Measurements from ENCODE around the gene HMGXB3.
A peak's percentile ranks its signal among the peaks of the same experiment; 100 is the strongest.

The HMGXB3 gene

DNA sequence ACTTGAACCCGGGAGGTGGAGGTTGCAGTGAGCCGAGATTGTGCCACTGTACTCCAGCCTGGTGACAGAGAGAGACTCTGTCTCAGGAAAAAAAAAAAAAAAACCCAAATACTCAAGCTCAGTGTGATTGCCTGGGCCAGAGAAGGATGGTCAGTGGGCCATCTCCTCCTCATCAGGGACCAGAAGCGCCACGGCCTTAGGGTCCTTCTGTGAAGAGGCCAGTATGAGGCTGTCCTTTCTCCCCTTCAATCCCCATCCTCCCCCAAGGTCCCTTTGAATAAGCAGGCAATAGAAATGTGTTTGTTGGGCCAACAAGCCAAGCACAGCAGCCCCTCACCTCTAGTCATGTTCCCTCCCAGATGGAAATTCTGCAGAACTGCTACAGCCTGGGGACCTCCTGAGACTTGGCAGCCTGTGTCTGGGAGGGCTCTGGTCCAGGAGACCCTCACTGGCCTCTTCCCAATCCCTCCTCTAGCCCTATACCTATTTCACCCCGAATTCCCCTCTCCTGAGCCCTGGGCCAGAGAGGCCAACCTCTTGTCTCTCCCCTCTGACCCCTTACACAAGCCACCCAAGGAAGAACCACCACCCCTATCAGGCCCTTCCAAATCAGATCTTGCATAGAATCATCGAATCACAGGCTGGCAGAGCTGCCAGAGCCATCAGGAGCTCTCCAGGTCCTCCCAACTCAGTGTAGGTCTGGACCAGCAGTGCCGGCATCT, 84.8 kb downstream of the HMGXB3 start:
- H3K4me1 ChIP-seq (ENCODE audit: low read length), result no peaks in the 10 kb centered on the region
- no peak overlapping the region for H3K9ac ChIP-seq (ENCODE audit: low read length)
- H3F3A ChIP-seq (ENCODE audit: insufficient read depth, low read length), result no peaks in the 10 kb centered on the region
- H3K9me3 ChIP-seq (replicated peaks; ENCODE audit: insufficient read depth, low read length), result no peaks in the 10 kb centered on the region
- no peak overlapping the region for H3K4me3 ChIP-seq (ENCODE audit: low read length)
- H3K79me2 ChIP-seq (ENCODE audit: low read length), result no peaks in the 10 kb centered on the region
- no peaks in the 10 kb centered on the region for H3K36me3 ChIP-seq (replicated peaks; ENCODE audit: insufficient read depth, low read length)
- H2AFZ ChIP-seq (ENCODE audit: low read length), result no peak overlapping the region
- no peaks in the 10 kb centered on the region for H3K27me3 ChIP-seq (replicated peaks; ENCODE audit: insufficient read depth, low read length)
- H3K4me2 ChIP-seq (ENCODE audit: low read depth, low read length), result no peak overlapping the region
- TF ChIP-seq, protein P1, sequence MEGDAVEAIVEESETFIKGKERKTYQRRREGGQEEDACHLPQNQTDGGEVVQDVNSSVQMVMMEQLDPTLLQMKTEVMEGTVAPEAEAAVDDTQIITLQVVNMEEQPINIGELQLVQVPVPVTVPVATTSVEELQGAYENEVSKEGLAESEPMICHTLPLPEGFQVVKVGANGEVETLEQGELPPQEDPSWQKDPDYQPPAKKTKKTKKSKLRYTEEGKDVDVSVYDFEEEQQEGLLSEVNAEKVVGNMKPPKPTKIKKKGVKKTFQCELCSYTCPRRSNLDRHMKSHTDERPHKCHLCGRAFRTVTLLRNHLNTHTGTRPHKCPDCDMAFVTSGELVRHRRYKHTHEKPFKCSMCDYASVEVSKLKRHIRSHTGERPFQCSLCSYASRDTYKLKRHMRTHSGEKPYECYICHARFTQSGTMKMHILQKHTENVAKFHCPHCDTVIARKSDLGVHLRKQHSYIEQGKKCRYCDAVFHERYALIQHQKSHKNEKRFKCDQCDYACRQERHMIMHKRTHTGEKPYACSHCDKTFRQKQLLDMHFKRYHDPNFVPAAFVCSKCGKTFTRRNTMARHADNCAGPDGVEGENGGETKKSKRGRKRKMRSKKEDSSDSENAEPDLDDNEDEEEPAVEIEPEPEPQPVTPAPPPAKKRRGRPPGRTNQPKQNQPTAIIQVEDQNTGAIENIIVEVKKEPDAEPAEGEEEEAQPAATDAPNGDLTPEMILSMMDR (IDR thresholded peaks at IDR 0.05; ENCODE audit: low read length), result no peak
- TF ChIP-seq EZH2phosphoT487 (IDR thresholded peaks at IDR 0.05; ENCODE audit: low read length) (no peak), EZH2 (optimal IDR thresholded peaks at IDR 0.05; ENCODE audit: low read depth, low read length) (no peak)
- H3K9me2 ChIP-seq (replicated peaks; ENCODE audit: insufficient read depth, low read length), result no peaks in the 10 kb centered on the region
- no peaks in the 10 kb centered on the region for H4K20me1 ChIP-seq (ENCODE audit: insufficient read depth, low read length)
- no peak for DNase-seq
- no peak overlapping the region for H3K27ac ChIP-seq (ENCODE audit: low read length)

DNA sequence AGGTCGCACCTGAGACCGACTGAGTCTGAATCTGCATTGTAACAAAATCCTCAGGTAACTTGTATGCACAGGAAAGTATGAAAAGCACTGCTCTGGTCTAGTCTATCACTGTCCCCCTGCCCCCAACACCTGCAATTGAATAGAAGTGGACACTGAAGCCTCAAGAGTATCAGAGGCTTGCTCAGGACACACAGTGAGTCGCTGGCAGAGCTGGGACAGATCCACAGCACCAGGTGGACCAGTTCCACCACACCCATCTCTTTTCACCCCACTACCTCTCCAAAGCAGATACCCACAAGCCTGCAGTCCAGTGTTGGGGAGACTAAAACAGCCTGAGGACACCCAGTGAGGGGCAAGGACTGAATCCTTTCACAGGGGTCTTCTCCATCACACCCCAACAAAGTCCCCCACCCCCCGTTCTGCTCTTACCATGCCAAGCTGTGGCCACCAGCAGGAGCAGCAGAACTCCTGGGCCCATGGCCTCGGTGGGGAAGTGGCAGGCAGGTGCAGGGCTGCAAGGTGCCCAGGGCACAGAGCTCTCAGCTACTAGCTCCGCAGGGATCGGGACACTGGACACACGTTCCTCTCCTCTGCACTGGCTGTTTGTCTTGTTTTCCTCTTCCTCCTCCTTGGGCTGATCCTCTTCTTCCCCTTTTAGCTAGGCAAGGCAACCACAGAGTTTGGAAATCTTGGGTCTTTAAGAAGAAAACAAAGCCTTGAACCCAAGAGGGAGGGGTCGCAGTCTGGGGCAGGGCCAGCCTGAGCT, 85.6 kb downstream of the HMGXB3 start, which contains the start of gene CSF1R:
CSF1R (minus strand) TSS at position 605 of the 766 bp plus-strand sequence; CDS start at position 478, 127 bp downstream.
- no peaks in the 10 kb centered on the region for H3F3A ChIP-seq (ENCODE audit: insufficient read depth, low read length)
- H3K9me3 ChIP-seq (replicated peaks; ENCODE audit: insufficient read depth, low read length), result no peaks in the 10 kb centered on the region
- H3K27me3 ChIP-seq (replicated peaks; ENCODE audit: insufficient read depth, low read length), result no peaks in the 10 kb centered on the region
- TF ChIP-seq EZH2phosphoT487 (IDR thresholded peaks at IDR 0.05; ENCODE audit: low read length), result no peak
- no peak for TF ChIP-seq EZH2 (optimal IDR thresholded peaks at IDR 0.05; ENCODE audit: low read depth, low read length)
- TF ChIP-seq, protein P1 (IDR thresholded peaks at IDR 0.05; ENCODE audit: low read length), result no peak
- no peak within 1 kb of the TSS for H3K27ac ChIP-seq (ENCODE audit: low read length)
- no peaks in the 10 kb centered on the region for H3K4me1 ChIP-seq (ENCODE audit: low read length)
- H4K20me1 ChIP-seq (ENCODE audit: insufficient read depth, low read length), result no peaks in the 10 kb centered on the region
- H3K9ac ChIP-seq (ENCODE audit: low read length), result no peak within 1 kb of the TSS
- no peak within 1 kb of the TSS for H2AFZ ChIP-seq (ENCODE audit: low read length)
- H3K36me3 ChIP-seq (replicated peaks; ENCODE audit: insufficient read depth, low read length), result no peaks in the 10 kb centered on the region
- H3K9me2 ChIP-seq (replicated peaks; ENCODE audit: insufficient read depth, low read length), result no peaks in the 10 kb centered on the region
- DNase-seq, result no peak
- no peak within 1 kb of the TSS for H3K4me2 ChIP-seq (ENCODE audit: low read depth, low read length)
- H3K4me3 ChIP-seq (ENCODE audit: low read length), result no peak within 1 kb of the TSS
- no peaks in the 10 kb centered on the region for H3K79me2 ChIP-seq (ENCODE audit: low read length)

DNA sequence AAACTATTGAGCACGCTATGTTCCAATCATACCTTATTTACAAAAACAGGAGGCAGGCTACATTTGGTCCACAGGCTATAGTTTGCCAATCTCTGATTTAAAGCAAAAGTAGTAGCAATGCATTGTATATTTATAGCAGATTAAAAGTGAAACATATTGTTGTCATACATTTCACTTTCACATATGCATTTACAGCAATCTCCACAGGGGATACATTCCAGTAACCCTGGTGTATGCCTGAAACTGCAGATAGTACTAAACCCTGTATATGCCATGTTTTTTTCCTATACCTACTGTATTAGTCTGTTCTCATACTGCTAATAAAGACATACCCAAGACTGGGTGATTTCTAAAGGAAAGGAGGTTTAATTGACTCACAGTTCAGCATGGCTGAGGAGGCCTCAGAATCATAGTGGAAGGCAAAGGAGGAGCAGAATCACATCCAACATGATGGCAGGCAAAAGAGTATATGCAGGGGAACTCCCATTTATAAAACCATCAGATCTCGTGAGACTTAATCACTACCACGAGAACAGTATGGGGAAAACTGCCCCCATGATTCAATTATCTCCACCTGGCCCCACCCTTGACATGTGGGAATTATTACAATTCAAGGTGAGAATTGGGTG, 91.7 kb downstream of the HMGXB3 start:
- H3K4me3 ChIP-seq (ENCODE audit: low read length), result no peak overlapping the region
- DNase-seq, result peak; percentile 16
- H4K20me1 ChIP-seq (ENCODE audit: insufficient read depth, low read length), result no peaks in the 10 kb centered on the region
- H3K9ac ChIP-seq (ENCODE audit: low read length), result no peak overlapping the region
- H3K27me3 ChIP-seq (replicated peaks; ENCODE audit: insufficient read depth, low read length), result no peaks in the 10 kb centered on the region
- no peaks in the 10 kb centered on the region for H3K36me3 ChIP-seq (replicated peaks; ENCODE audit: insufficient read depth, low read length)
- H3K27ac ChIP-seq (ENCODE audit: low read length), result no peak overlapping the region
- H3K9me3 ChIP-seq (replicated peaks; ENCODE audit: insufficient read depth, low read length), result no peaks in the 10 kb centered on the region
- TF ChIP-seq EZH2 (optimal IDR thresholded peaks at IDR 0.05; ENCODE audit: low read depth, low read length) (no peak), EZH2phosphoT487 (IDR thresholded peaks at IDR 0.05; ENCODE audit: low read length) (no peak)
- H3F3A ChIP-seq (ENCODE audit: insufficient read depth, low read length), result no peaks in the 10 kb centered on the region
- H3K4me2 ChIP-seq (ENCODE audit: low read depth, low read length), result no peak overlapping the region
- no peaks in the 10 kb centered on the region for H3K9me2 ChIP-seq (replicated peaks; ENCODE audit: insufficient read depth, low read length)
- no peak overlapping the region for H2AFZ ChIP-seq (ENCODE audit: low read length)
- H3K79me2 ChIP-seq (ENCODE audit: low read length), result no peaks in the 10 kb centered on the region
- H3K4me1 ChIP-seq (ENCODE audit: low read length), result peaks cover 5% of the 10 kb centered on the region; the same call in 1 of the 2 replicates

Measured in MM.1S (cell line).